Measurements from ENCODE around the gene MRPL2. TPM values are rescaled to one million over a fixed set of nuclear protein-coding genes. Genes with fewer than 3 reads are reported as not detected.
"Not testable (repeated sequence)": the region's sequence is repeated elsewhere in the genome, so short reads cannot be mapped to it uniquely, and the experiment has no call there.

The MRPL2 gene
- total RNA-seq, 2 donors from 2014 or later = 7.4 to 10.6 TPM

GRCh38 chr6:43050981-43051380, 8.3 kb downstream of the MRPL2 start:
- no peaks in the 10 kb centered on the region for H3K27me3 ChIP-seq (replicated peaks; ENCODE audit: insufficient read depth)
- TF ChIP-seq CTCF (IDR thresholded peaks at IDR 0.05) = no peak
- H3K9me3 ChIP-seq = no peaks in the 10 kb centered on the region
- no peak overlapping the region for H3K27ac ChIP-seq
- no peak for ATAC-seq (ENCODE audit: insufficient number of reproducible peaks, low FRiP score, low read depth)
- H3K36me3 ChIP-seq = peaks cover 13% of the 10 kb centered on the region
- H3K4me3 ChIP-seq = no peak overlapping the region
- peaks cover 5 to 27% of the 10 kb centered on the region in 2 donors for H3K4me1 ChIP-seq (ENCODE audit: control insufficient read depth in 1 of 2, low read depth in 2 of 2)
- DNase-seq (ENCODE audit: low spot score) = no peak

DNA sequence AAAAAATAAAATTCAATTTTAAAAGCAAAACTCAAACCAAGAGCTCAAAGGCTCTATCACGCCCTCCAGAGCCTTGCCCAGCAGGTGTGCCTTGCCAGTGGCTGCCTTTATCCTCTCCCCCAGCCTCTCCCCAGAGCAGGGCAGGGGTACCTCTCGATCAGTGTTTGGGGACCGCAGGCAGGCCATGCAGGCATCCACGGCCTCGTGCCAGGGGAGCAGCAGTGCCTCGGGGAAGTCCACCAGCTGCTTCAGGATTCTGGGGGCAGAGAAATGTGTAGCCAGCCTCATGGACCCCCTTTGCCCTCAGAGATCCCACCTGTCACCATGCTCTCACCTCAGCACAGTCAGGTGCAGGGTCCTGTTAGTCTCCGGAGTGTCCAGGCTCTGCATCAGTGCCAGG, 11.2 kb downstream of the MRPL2 start:
- Histone ChIP-seq H3K27me3 (replicated peaks; ENCODE audit: insufficient read depth) (no peaks in the 10 kb centered on the region), H3K27ac (no peak overlapping the region), H3K4me3 (no peak overlapping the region), H3K9me3 (no peaks in the 10 kb centered on the region), H3K4me1 (ENCODE audit: control insufficient read depth in 1 of 2, low read depth in 2 of 2) (peaks cover 0 to 15% of the 10 kb centered on the region in 2 donors), H3K36me3 (peaks cover 20% of the 10 kb centered on the region)
- no peak for TF ChIP-seq CTCF (IDR thresholded peaks at IDR 0.05)
- ATAC-seq (ENCODE audit: insufficient number of reproducible peaks, low FRiP score, low read depth) (no peak), DNase-seq (ENCODE audit: low spot score) (no peak)

DNA sequence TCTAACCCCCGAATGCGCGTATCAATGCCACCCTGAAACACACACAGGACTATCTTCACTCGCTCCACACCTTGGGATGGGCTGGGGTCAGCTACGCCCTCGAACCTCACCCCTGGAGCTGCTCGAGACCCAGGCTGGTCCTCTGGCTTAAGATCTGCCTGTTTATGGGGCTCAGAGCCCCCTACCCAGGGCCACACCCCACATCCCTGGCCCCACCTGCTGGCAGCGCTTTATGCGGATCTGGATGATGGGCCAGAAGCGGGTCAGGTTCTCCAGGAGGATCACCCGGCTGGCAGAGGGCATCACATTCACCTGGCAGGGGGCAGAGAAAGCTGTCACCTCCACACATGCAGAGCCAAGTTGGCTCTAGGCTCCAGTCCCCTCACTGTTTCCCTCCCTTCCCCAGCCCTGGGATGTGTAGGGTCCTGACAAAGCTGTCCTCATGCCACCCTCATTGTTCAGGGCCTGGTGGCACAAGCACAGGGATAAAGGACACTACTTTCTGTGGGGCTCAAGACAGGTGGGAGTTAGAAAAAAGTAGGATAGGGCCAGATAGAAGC, 13.8 kb downstream of the MRPL2 start:
- Histone ChIP-seq H3K27ac (no peak overlapping the region), H3K9me3 (no peaks in the 10 kb centered on the region), H3K4me1 (ENCODE audit: control insufficient read depth in 1 of 2, low read depth in 2 of 2) (no peaks in the 10 kb centered on the region), H3K4me3 (no peak overlapping the region), H3K36me3 (peaks cover 26% of the 10 kb centered on the region), H3K27me3 (replicated peaks; ENCODE audit: insufficient read depth) (no peaks in the 10 kb centered on the region)
- TF ChIP-seq CTCF (IDR thresholded peaks at IDR 0.05) = no peak
- DNase-seq (ENCODE audit: low spot score) (no peak), ATAC-seq (ENCODE audit: insufficient number of reproducible peaks, low FRiP score, low read depth) (no peak)

DNA sequence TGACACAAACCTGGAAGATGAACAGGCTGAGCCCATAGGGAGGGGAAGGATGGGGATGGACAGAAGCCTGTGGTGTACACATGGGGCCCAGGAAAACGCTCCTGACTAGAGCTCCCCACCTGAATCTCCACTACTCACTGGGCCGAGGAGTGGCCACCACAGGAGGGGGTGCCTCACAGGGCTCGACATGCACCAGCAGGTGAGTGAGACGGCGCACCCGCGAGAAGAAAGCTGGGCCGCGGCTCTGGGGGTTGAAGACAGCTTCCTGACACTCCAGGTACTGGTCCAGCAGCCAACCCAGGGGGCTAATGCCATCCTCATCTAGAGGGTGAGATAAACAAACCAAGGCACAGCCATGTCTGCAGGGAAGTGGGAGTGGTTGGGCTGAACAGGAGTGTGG, 15.9 kb downstream of the MRPL2 start:
- no peak for TF ChIP-seq CTCF (IDR thresholded peaks at IDR 0.05)
- H3K36me3 ChIP-seq = peaks cover 32% of the 10 kb centered on the region
- H3K4me1 ChIP-seq (ENCODE audit: control insufficient read depth in 1 of 2, low read depth in 2 of 2) = no peaks in the 10 kb centered on the region
- no peaks in the 10 kb centered on the region for H3K27me3 ChIP-seq (replicated peaks; ENCODE audit: insufficient read depth)
- no peak overlapping the region for H3K27ac ChIP-seq
- H3K9me3 ChIP-seq = no peaks in the 10 kb centered on the region
- ATAC-seq (ENCODE audit: insufficient number of reproducible peaks, low FRiP score, low read depth) (no peak), DNase-seq (ENCODE audit: low spot score) (no peak)
- no peak overlapping the region for H3K4me3 ChIP-seq

- H3K9me3 ChIP-seq; H3K27ac ChIP-seq; H3K4me3 ChIP-seq; H3K27me3 ChIP-seq (replicated peaks; ENCODE audit: insufficient read depth); H3K4me1 ChIP-seq (ENCODE audit: control insufficient read depth in 1 of 2, low read depth in 2 of 2); DNase-seq (ENCODE audit: low spot score); ATAC-seq (ENCODE audit: insufficient number of reproducible peaks, low FRiP score, low read depth): not testable (repeated sequence)
- peaks cover 48% of the 10 kb centered on the region for H3K36me3 ChIP-seq
Measured at GRCh38 chr6:43041475-43041874, 17.8 kb downstream of the MRPL2 start.

All from thoracic aorta (tissue), 2 donors.